HL-60 (cell line): ENCODE measurements around the gene ATP5F1A.

Experiments
- CTCF ChIP-seq: IDR thresholded peaks from one replicate; pipeline ENCODE4 v1.5.1; 2011; ENCODE audit warnings: low read length, control low read depth, inconsistent platforms; ENCODE audit not compliant: insufficient read depth
- POLR2AphosphoS5 ChIP-seq: IDR thresholded peaks from 2 replicates; pipeline ENCODE4 v1.6.1; 2012; ENCODE audit warnings: low read depth
- REST ChIP-seq: IDR thresholded peaks from 2 replicates; pipeline ENCODE4 v1.6.1; 2012; ENCODE audit warnings: low read depth; ENCODE audit not compliant: insufficient replicate concordance

GRCh38 chr18:46068763-46069162 lies 29.3 kb downstream of the ATP5F1A start:
- TF ChIP-seq CTCF (no peak), POLR2AphosphoS5 (no peak), REST (no peak)
